Cardiac septum (tissue), 1 donor: ENCODE measurements around the gene ZMAT5. TPM values are rescaled to one million over a fixed set of nuclear protein-coding genes. Genes with fewer than 3 reads are reported as not detected.

Experiments
- DNase-seq: peaks from one replicate; pipeline ENCODE4 v3.0.0-alpha.2; 2020; ENCODE audit warnings: low spot score
- intact Hi-C: fragments of 100-400 bp; cut with DNase I; formaldehyde crosslinking; loops from one replicate; pipeline ENCODE4 v1.14.0; 2022
- total RNA-seq: library from RNA; stranded (reverse); fragmentation: NEBNext Ultra II Directional; extraction: Animal tissue kit (Norgen Biotek cat#: 25700); gene quantifications from one replicate; pipeline ENCODE4 v1.2.1, GENCODE V29; 2021
- donor health status: DM: no; HTN: no; CAD: no.

ZMAT5 gene
- total RNA-seq, 1 donor from 2014 or later: 17.1 TPM

- DNase-seq: no peak
- intact Hi-C loops: no loop called here
These were observed 65.4 kb downstream of the ZMAT5 start for GRCh38 chr22:29701155-29701999.

GRCh38 chr22:29700900-29701154 lies 66.0 kb downstream of the ZMAT5 start:
- intact Hi-C loops: no loop called here
- DNase-seq: no peak

DNA sequence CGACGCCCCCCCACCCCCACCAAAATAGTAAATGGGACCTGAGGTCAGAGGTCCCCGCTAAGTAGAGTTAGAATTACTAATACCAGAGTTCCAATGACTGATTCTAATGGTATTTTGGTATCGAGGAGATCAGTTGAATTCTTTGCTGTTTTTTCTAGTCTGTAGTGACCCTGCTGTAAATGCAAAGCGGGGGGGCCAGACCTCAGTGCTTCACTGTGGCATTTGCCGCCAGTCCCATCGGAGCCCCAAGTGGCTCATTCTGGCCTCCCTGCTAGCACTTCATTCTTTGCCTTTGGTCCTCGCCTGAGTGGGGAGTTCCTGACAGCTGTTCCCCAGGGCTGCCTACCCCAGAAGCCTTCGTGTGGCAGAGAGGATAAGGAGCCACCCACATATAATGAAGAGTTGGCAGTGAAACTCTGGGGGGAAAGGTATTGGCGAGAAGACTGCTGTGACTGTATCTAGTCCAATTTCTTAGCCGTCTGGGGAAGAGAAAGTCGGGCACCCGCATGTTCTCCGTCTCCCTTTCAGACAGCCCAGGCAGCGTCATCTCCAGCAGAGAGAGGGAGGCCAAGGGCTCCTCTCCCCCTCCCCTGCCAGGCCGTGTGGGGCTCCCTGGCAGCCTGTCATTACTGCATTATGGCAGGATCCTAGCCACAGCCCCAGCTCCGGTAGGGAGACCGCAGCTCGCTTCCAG lies 66.5 kb downstream of the ZMAT5 start:
- DNase-seq: no peak
- intact Hi-C loops: no loop called here

- intact Hi-C loops: no loop called here
- DNase-seq: no peak
These were observed 68.8 kb downstream of the ZMAT5 start for GRCh38 chr22:29697853-29698598.

GRCh38 chr22:29695129-29695926 lies 71.5 kb downstream of the ZMAT5 start:
- DNase-seq: no peak
- intact Hi-C loops: no loop called here

GRCh38 chr22:29693671-29694070 lies 73.1 kb downstream of the ZMAT5 start:
- no peak for DNase-seq

DNA sequence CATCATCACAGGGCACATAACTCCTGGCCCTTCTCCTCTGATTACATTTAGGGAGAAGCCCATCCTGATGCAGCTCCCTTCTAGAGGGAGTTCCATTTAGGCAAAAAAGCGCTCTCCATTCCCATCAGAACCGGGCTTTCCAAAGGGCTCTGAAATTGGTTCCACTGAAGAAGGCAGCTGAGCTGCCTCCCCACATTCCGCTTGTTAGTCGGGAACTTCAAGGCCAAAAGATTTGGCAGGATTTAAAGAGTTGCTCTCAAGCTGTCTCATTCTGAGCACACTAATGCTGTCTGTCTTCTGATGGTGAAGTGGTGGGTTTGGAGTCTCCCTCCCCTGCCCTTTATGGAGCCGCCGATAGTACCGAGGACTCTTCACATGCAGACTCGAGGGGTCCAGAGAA lies 73.6 kb downstream of the ZMAT5 start:
- intact Hi-C loops: loop anchor here (5.0 kb wide), 1 partner anchor 394 kb away; no protein-coding TSS in a partner anchor
- DNase-seq: no peak

More at GRCh38 chr22:29693671-29694070, 73.1 kb downstream of the ZMAT5 start:
- intact Hi-C loops: loop anchor here (5.0 kb wide), 1 partner anchor 394 kb away; no protein-coding TSS in a partner anchor

- intact Hi-C loops: loop anchor here (5.0 kb wide), 1 partner anchor 395 kb away; no protein-coding TSS in a partner anchor
- DNase-seq: no peak
These were observed 74.5 kb downstream of the ZMAT5 start for GRCh38 chr22:29692327-29692640.

DNA sequence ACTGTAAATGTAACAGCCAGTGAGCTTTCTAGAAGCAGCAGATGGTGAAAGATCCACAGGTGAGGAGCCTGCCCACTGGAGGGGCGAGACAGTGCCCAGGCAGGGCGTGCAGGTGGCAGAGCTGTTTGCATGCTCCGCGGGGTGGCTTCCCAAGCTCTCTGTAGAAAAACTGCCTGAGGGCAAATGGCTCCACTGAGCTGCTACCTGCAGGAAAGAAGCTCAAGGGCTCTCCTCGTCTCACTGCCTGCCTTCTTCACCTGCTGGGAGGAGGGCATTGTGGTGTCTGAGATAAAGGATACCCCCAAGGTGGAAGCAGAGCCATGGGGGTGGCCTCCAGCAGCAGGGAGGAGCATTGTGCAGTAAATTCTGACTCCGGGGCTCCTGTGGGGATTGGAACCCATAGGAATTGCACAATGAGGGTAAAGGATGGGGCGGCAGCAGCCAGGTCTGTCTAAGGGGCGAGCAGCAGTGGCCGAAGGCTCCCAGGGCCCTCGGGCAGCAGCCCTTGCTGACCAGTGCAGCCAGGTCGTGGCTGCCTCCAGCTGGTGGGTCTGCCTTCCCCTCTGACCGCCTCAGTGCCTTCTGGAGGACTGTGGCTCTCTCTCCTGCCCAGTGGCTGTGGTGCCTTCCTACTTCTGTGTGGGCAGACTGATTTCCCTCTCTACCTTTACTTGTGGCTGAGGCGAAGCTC lies 75.0 kb downstream of the ZMAT5 start:
- intact Hi-C loops: loop anchor here (5.0 kb wide), 1 partner anchor 396 kb away; no protein-coding TSS in a partner anchor
- DNase-seq: no peak

DNA sequence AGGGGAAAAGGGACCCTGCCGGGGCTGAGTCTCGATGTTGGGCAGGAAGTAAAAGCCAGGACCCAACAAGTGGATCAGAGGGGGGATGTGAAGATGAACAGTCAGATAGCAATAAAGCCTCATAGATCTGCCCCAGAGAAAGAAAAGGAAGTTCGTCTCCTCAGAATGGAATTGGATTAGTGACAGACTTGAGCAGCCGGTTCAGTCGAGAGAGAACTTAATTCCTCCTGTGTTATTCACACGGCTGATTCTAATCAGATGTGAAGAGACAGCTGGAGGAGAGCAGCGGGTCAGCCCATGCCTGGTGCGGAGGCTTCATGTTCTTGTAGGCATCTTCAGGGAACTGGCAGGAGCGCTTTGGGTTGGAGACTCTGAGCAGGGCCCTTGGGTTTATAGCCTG lies 76.3 kb downstream of the ZMAT5 start:
- DNase-seq: no peak
- intact Hi-C loops: loop anchor here (5.0 kb wide), 1 partner anchor 397 kb away; no protein-coding TSS in a partner anchor

GRCh38 chr22:29689880-29690213 lies 77.0 kb downstream of the ZMAT5 start:
- DNase-seq: no peak
- intact Hi-C loops: loop anchor here (5.0 to 10.0 kb wide), 2 partner anchors 315 to 397 kb away; no protein-coding TSS in a partner anchor

DNA sequence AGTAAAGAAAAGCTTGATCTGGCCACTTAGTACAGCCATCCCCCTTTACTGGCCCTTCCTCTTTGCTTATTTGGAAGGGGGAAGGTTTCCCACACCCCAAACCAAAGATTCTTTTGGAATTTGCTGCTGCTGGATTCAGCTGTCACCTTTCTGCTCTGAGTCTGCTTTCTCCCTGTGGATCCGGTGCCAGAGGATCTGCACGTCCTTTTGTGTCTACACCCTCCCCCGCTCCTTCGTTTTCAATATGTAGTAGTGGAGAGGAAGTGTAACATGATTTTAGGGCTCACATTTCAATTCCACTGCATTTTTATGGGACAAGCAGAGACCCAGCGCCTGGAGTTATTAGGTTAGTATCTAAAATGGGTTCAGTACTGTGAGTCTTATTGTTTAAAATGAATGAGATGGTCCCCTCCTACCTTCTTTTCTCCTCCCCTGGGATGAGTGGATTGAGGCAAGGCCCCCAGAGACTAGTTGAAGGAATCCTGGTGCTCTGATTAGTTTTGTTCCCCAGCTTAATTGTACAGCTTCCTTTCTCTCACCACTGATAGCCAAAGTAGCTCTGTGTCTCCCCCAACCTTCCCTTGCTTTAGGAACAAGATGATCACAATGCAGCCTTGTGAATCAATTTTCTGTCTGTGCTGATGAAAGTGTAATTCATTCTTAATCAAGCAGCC lies 77.5 kb downstream of the ZMAT5 start:
- no peak for DNase-seq
- intact Hi-C loops: loop anchor here (10.0 kb wide), 1 partner anchor 315 kb away; no protein-coding TSS in a partner anchor

- intact Hi-C loops: loop anchor here (10.0 kb wide), 1 partner anchor 321 kb away; no protein-coding TSS in a partner anchor
- DNase-seq: no peak
These were observed 82.6 kb downstream of the ZMAT5 start for GRCh38 chr22:29684244-29684643.

- no peak for DNase-seq
- intact Hi-C loops: loop anchor here (10.0 kb wide), 1 partner anchor 321 kb away; no protein-coding TSS in a partner anchor
These were observed 83.3 kb downstream of the ZMAT5 start for GRCh38 chr22:29683536-29683935.
